ENCODE results near the gene KCNJ16. TPM values are rescaled to one million over a fixed set of nuclear protein-coding genes. Genes with fewer than 3 reads are reported as not detected.

The KCNJ16 gene
- total RNA-seq, 1 experiment from 2014 or later: not detected

- DNase-seq (ENCODE audit: low read depth, low spot score) (no peak), ATAC-seq (peak; percentile 97)
- Histone ChIP-seq H3K36me3 (ENCODE audit: control insufficient read depth, insufficient read depth, low read length) (no peaks in the 10 kb centered on the region), H3K9me3 (ENCODE audit: control insufficient read depth, insufficient read depth, low read depth, low read length) (no peaks in the 10 kb centered on the region), H3K4me3 (ENCODE audit: low read depth in 2 of 2, low read length in 2 of 2) (peak within 1 kb of the TSS; percentile 64 to 67), H3K27me3 (ENCODE audit: control insufficient read depth, insufficient read depth, low read length) (peaks cover 32% of the 10 kb centered on the region), H3K4me1 (ENCODE audit: control insufficient read depth, insufficient read depth, low read length) (peaks cover 12% of the 10 kb centered on the region), H3K27ac (ENCODE audit: low read length) (peak within 1 kb of the TSS; percentile 72)
- ChIA-PET CTCF (interaction anchor here (0.6 kb wide), 1 partner anchor 453 kb away, joined by 4 read pairs; no protein-coding TSS in a partner anchor), POLR2A (no interaction called here)
- BruUV-seq (replicated peaks): no TSS peak
- in situ Hi-C loops (cut with HindIII; ENCODE audit: low pct_unique_long_range_greater_than_20kb, low sequenced_read_pairs) (no loop called here), intact Hi-C loops (cut with micrococcal nuclease; ENCODE audit: unreplicated experiment) (loop anchor here (5.0 kb wide), 1 partner anchor 453 kb away; no protein-coding TSS in a partner anchor)
- TF ChIP-seq, protein P1, sequence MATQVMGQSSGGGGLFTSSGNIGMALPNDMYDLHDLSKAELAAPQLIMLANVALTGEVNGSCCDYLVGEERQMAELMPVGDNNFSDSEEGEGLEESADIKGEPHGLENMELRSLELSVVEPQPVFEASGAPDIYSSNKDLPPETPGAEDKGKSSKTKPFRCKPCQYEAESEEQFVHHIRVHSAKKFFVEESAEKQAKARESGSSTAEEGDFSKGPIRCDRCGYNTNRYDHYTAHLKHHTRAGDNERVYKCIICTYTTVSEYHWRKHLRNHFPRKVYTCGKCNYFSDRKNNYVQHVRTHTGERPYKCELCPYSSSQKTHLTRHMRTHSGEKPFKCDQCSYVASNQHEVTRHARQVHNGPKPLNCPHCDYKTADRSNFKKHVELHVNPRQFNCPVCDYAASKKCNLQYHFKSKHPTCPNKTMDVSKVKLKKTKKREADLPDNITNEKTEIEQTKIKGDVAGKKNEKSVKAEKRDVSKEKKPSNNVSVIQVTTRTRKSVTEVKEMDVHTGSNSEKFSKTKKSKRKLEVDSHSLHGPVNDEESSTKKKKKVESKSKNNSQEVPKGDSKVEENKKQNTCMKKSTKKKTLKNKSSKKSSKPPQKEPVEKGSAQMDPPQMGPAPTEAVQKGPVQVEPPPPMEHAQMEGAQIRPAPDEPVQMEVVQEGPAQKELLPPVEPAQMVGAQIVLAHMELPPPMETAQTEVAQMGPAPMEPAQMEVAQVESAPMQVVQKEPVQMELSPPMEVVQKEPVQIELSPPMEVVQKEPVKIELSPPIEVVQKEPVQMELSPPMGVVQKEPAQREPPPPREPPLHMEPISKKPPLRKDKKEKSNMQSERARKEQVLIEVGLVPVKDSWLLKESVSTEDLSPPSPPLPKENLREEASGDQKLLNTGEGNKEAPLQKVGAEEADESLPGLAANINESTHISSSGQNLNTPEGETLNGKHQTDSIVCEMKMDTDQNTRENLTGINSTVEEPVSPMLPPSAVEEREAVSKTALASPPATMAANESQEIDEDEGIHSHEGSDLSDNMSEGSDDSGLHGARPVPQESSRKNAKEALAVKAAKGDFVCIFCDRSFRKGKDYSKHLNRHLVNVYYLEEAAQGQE (IDR thresholded peaks at IDR 0.05; ENCODE audit: insufficient read depth in 1 of 2, low read depth in 2 of 2, low read length in 1 of 2): no peak
- peak; percentile 48; the same call in 1 of the 2 replicates for TF ChIP-seq POLR2AphosphoS5 (IDR thresholded peaks at IDR 0.05; ENCODE audit: low read depth, low read length)
- peak; percentile 53; the same call in 1 of the 2 replicates for TF ChIP-seq TCF7L2 (IDR thresholded peaks at IDR 0.05; ENCODE audit: low read depth, low read length)
- TF ChIP-seq, protein P2, sequence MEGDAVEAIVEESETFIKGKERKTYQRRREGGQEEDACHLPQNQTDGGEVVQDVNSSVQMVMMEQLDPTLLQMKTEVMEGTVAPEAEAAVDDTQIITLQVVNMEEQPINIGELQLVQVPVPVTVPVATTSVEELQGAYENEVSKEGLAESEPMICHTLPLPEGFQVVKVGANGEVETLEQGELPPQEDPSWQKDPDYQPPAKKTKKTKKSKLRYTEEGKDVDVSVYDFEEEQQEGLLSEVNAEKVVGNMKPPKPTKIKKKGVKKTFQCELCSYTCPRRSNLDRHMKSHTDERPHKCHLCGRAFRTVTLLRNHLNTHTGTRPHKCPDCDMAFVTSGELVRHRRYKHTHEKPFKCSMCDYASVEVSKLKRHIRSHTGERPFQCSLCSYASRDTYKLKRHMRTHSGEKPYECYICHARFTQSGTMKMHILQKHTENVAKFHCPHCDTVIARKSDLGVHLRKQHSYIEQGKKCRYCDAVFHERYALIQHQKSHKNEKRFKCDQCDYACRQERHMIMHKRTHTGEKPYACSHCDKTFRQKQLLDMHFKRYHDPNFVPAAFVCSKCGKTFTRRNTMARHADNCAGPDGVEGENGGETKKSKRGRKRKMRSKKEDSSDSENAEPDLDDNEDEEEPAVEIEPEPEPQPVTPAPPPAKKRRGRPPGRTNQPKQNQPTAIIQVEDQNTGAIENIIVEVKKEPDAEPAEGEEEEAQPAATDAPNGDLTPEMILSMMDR (IDR thresholded peaks at IDR 0.05): no peak
- peak; percentile 73; the same call in 1 of the 2 replicates for TF ChIP-seq SIN3A (IDR thresholded peaks at IDR 0.05; ENCODE audit: borderline replicate concordance, insufficient read depth, low read depth, low read length)
These were observed 94.1 kb downstream of the KCNJ16 start, which contains the start of gene KCNJ2 for GRCh38 chr17:70168977-70169708. KCNJ2 (plus strand) TSS chr17:70169532; CDS start chr17:70175040, 5,508 bp downstream.

GRCh38 chr17:70169709-70170597 is 94.9 kb downstream of the KCNJ16 start:
- ChIA-PET CTCF (interaction anchor here (0.6 kb wide), 1 partner anchor 452 kb away, joined by 4 read pairs; no protein-coding TSS in a partner anchor), POLR2A (interaction anchor here (0.6 kb wide), 2 partner anchors 49 to 53 kb away, joined by 4 read pairs; no protein-coding TSS in a partner anchor)
- in situ Hi-C loops (cut with HindIII; ENCODE audit: low pct_unique_long_range_greater_than_20kb, low sequenced_read_pairs): no loop called here
- H3K27me3 ChIP-seq (ENCODE audit: control insufficient read depth, insufficient read depth, low read length): peaks cover 32% of the 10 kb centered on the region
- H3K4me3 ChIP-seq (ENCODE audit: low read depth in 2 of 2, low read length in 2 of 2): peak overlapping the region; percentile 64 to 67
- peak overlapping the region; percentile 55; the same call in 1 of the 2 replicates for H3K27ac ChIP-seq (ENCODE audit: low read length)
- TF ChIP-seq, protein P2 (IDR thresholded peaks at IDR 0.05): no peak
- TF ChIP-seq TCF7L2 (IDR thresholded peaks at IDR 0.05; ENCODE audit: low read depth, low read length) (no peak), POLR2AphosphoS5 (IDR thresholded peaks at IDR 0.05; ENCODE audit: low read depth, low read length) (no peak), SIN3A (IDR thresholded peaks at IDR 0.05; ENCODE audit: borderline replicate concordance, insufficient read depth, low read depth, low read length) (no peak)
- TF ChIP-seq, protein P1 (IDR thresholded peaks at IDR 0.05; ENCODE audit: insufficient read depth in 1 of 2, low read depth in 2 of 2, low read length in 1 of 2): no peak
- H3K9me3 ChIP-seq (ENCODE audit: control insufficient read depth, insufficient read depth, low read depth, low read length): no peaks in the 10 kb centered on the region
- intact Hi-C loops (cut with micrococcal nuclease; ENCODE audit: unreplicated experiment): loop anchor here (5.0 to 10.0 kb wide), 2 partner anchors 385 to 452 kb away; no protein-coding TSS in a partner anchor
- ATAC-seq: peak; percentile 62
- H3K4me1 ChIP-seq (ENCODE audit: control insufficient read depth, insufficient read depth, low read length): peaks cover 12% of the 10 kb centered on the region
- DNase-seq (ENCODE audit: low read depth, low spot score): no peak
- BruUV-seq (replicated peaks): no TSS peak
- no peaks in the 10 kb centered on the region for H3K36me3 ChIP-seq (ENCODE audit: control insufficient read depth, insufficient read depth, low read length)
